ENCODE results near the gene AP3S2. TPM values are rescaled to one million over a fixed set of nuclear protein-coding genes. Genes with fewer than 3 reads are reported as not detected.
A peak's percentile ranks its signal among the peaks of the same experiment; 100 is the strongest.
"Not testable (repeated sequence)": the region's sequence is repeated elsewhere in the genome, so short reads cannot be mapped to it uniquely, and the experiment has no call there.

Gene AP3S2
- total and polyA plus RNA-seq, 7 donors = 18.0 to 74.3 (median 44.7) TPM

GRCh38 chr15:89837830-89838178 lies 56.0 kb downstream of the AP3S2 start:
- WGBS, 3 donors = 71 to 90% (median 78%) methylated on average over 3 of the region's 3 CpGs
- TF ChIP-seq CTCF (IDR thresholded peaks at IDR 0.05) = no peak
- peaks cover 25% of the 10 kb centered on the region for H3K4me1 ChIP-seq
- no peaks in the 10 kb centered on the region for H3K9me3 ChIP-seq
- no peak for DNase-seq
- no peak overlapping the region for H3K4me3 ChIP-seq
- ATAC-seq = peak in 2 of 4 donors; percentile 2 to 5
- no peaks in the 10 kb centered on the region for H3K27me3 ChIP-seq (ENCODE audit: insufficient read depth in 3 of 3, low read length in 2 of 3)
- peak overlapping the region; percentile 87 for H3K27ac ChIP-seq
- peaks cover 0 to 60% of the 10 kb centered on the region in 2 donors for H3K36me3 ChIP-seq (ENCODE audit: insufficient read depth in 1 of 2, low read depth in 1 of 2)
- intact Hi-C loops (cut with DNase I) = no loop called here

GRCh38 chr15:89837134-89837829 lies 56.5 kb downstream of the AP3S2 start:
- H3K9me3 ChIP-seq = no peaks in the 10 kb centered on the region
- intact Hi-C loops (cut with DNase I) = no loop called here
- no peak for TF ChIP-seq CTCF (IDR thresholded peaks at IDR 0.05)
- H3K4me3 ChIP-seq = peak overlapping the region; percentile 35
- H3K36me3 ChIP-seq (ENCODE audit: insufficient read depth in 1 of 2, low read depth in 1 of 2) = peaks cover 0 to 60% of the 10 kb centered on the region in 2 donors
- H3K27ac ChIP-seq = peak overlapping the region; percentile 87
- DNase-seq = no peak
- peaks cover 25% of the 10 kb centered on the region for H3K4me1 ChIP-seq
- peak; percentile 56 to 68 (median 63) for ATAC-seq
- 43 to 64% (median 60%) methylated on average over 6 of the region's 6 CpGs for WGBS, 3 donors
- no peaks in the 10 kb centered on the region for H3K27me3 ChIP-seq (ENCODE audit: insufficient read depth in 3 of 3, low read length in 2 of 3)

GRCh38 chr15:89836267-89837133 lies 57.3 kb downstream of the AP3S2 start:
- no peak for DNase-seq

GRCh38 chr15:89835176-89835564 lies 58.6 kb downstream of the AP3S2 start:
- WGBS, 3 donors = 82 to 91% (median 86%) methylated on average over 5 of the region's 5 CpGs
- intact Hi-C loops (cut with DNase I) = no loop called here
- TF ChIP-seq CTCF (IDR thresholded peaks at IDR 0.05) = no peak

More at GRCh38 chr15:89836267-89837133, 57.3 kb downstream of the AP3S2 start:
- 55 to 66% (median 61%) methylated on average over 11 of the region's 11 CpGs for WGBS, 3 donors
- TF ChIP-seq CTCF (IDR thresholded peaks at IDR 0.05) = no peak
- peak; percentile 90 to 93 (median 92) for ATAC-seq
- Histone ChIP-seq H3K27me3 (ENCODE audit: insufficient read depth in 3 of 3, low read length in 2 of 3) (no peaks in the 10 kb centered on the region), H3K4me3 (peak overlapping the region; percentile 35), H3K9me3 (no peaks in the 10 kb centered on the region), H3K4me1 (peaks cover 25% of the 10 kb centered on the region), H3K27ac (peak overlapping the region; percentile 87), H3K36me3 (ENCODE audit: insufficient read depth in 1 of 2, low read depth in 1 of 2) (peaks cover 0 to 64% of the 10 kb centered on the region in 2 donors)
- intact Hi-C loops (cut with DNase I) = no loop called here

GRCh38 chr15:89834465-89835175 lies 59.2 kb downstream of the AP3S2 start:
- DNase-seq; H3K9me3 ChIP-seq; H3K27me3 ChIP-seq (ENCODE audit: insufficient read depth in 3 of 3, low read length in 2 of 3); H3K4me3 ChIP-seq; ATAC-seq; H3K27ac ChIP-seq: not testable (repeated sequence)
- Histone ChIP-seq H3K36me3 (ENCODE audit: insufficient read depth in 1 of 2, low read depth in 1 of 2) (peaks cover 0 to 50% of the 10 kb centered on the region in 2 donors), H3K4me1 (peaks cover 25% of the 10 kb centered on the region)
- WGBS, 3 donors = 89 to 93% (median 92%) methylated on average over 9 of the region's 9 CpGs
- intact Hi-C loops (cut with DNase I) = loop anchor here in 1 of 2 donors (5.0 kb wide), 1 partner anchor 57 kb away; the partner anchor contains the start of gene MESP2

More at GRCh38 chr15:89835176-89835564, 58.6 kb downstream of the AP3S2 start:
- no peaks in the 10 kb centered on the region for H3K9me3 ChIP-seq
- no peak for ATAC-seq
- H3K4me1 ChIP-seq = peaks cover 25% of the 10 kb centered on the region
- no peak for DNase-seq
- H3K36me3 ChIP-seq (ENCODE audit: insufficient read depth in 1 of 2, low read depth in 1 of 2) = peaks cover 0 to 56% of the 10 kb centered on the region in 2 donors
- no peaks in the 10 kb centered on the region for H3K27me3 ChIP-seq (ENCODE audit: insufficient read depth in 3 of 3, low read length in 2 of 3)
- no peak overlapping the region for H3K4me3 ChIP-seq
- no peak overlapping the region for H3K27ac ChIP-seq

Data from psoas muscle (tissue), 8 donors.